HepG2 (cell line): ENCODE data around the gene ZKSCAN1. TPM values are rescaled to one million over a fixed set of nuclear protein-coding genes. Genes with fewer than 3 reads are reported as not detected.

Experiments
- ARNT ChIP-seq: fragments of 450-650 bp; IDR thresholded peaks from 2 replicates; pipeline ENCODE4 v1.6.1; 2017
- ESRRA ChIP-seq: sonication (generic); formaldehyde crosslinking; IDR thresholded peaks from 2 replicates; pipeline ENCODE4 v1.5.1; 2020; ENCODE audit warnings: mild to moderate bottlenecking, low read depth, missing genetic modification reagents
- FIP1L1 ChIP-seq: fragments of 200-400 bp; formaldehyde crosslinking; IDR thresholded peaks from 2 replicates; pipeline ENCODE4 v1.6.1; 2018; ENCODE audit warnings: low read depth, mild to moderate bottlenecking, low read length, moderate library complexity, borderline replicate concordance; ENCODE audit not compliant: insufficient read depth
- HIVEP1 ChIP-seq: sonication (generic); formaldehyde crosslinking; IDR thresholded peaks from 2 replicates; pipeline ENCODE4 v1.4.0; 2020; ENCODE audit warnings: mild to moderate bottlenecking, missing genetic modification reagents
- HMG20B ChIP-seq: conservative IDR thresholded peaks from 2 replicates; pipeline ENCODE4 v1.6.1; 2016; ENCODE audit warnings: missing genetic modification reagents, missing compliant biosample characterization
- KDM6A ChIP-seq: IDR thresholded peaks from 2 replicates; pipeline ENCODE4 v1.6.1; 2016; ENCODE audit warnings: low read depth
- KLF11 ChIP-seq: IDR thresholded peaks from 2 replicates; pipeline ENCODE4 v1.6.1; 2016; ENCODE audit warnings: missing compliant biosample characterization
- NCOA2 ChIP-seq: sonication (generic); formaldehyde crosslinking; IDR thresholded peaks from 2 replicates; pipeline ENCODE4 v1.8.0; 2022; ENCODE audit warnings: inconsistent platforms
- SALL2 ChIP-seq: sonication (generic); formaldehyde crosslinking; IDR thresholded peaks from 2 replicates; pipeline ENCODE4 v1.8.1; 2023; ENCODE audit warnings: mild to moderate bottlenecking, missing genetic modification reagents, inconsistent platforms
- SOX6 ChIP-seq, 2 experiments: fragments of 450-650 bp in 1 of 2; sonication (generic) in 1 of 2; formaldehyde crosslinking in 1 of 2; IDR thresholded peaks; 2 replicates each; pipeline versions ENCODE4 v1.4.0 to v1.6.1; 2017 to 2020; ENCODE audit warnings: antibody characterized with exemption in 1 of 2, mild to moderate bottlenecking in 1 of 2, missing genetic modification reagents in 1 of 2
- TRIM24 ChIP-seq: sonication (generic); formaldehyde crosslinking; IDR thresholded peaks from 2 replicates; pipeline ENCODE4 v1.8.0; 2022; ENCODE audit warnings: mild to moderate bottlenecking, missing genetic modification reagents
- ZBTB1 ChIP-seq: sonication (generic); formaldehyde crosslinking; IDR thresholded peaks from 2 replicates; pipeline ENCODE4 v1.4.0; 2020; ENCODE audit warnings: missing genetic modification reagents, borderline replicate concordance
- ZC3H13 ChIP-seq: sonication (generic); formaldehyde crosslinking; IDR thresholded peaks from 2 replicates; pipeline ENCODE4 v1.8.1; 2023; ENCODE audit warnings: mild to moderate bottlenecking, missing genetic modification reagents, moderate library complexity
- ZMYM3 ChIP-seq: sonication (generic); formaldehyde crosslinking; IDR thresholded peaks from 2 replicates; pipeline ENCODE4 v1.5.1; 2020; ENCODE audit warnings: mild to moderate bottlenecking, missing genetic modification reagents
- ZNF17 ChIP-seq: sonication (generic); formaldehyde crosslinking; IDR thresholded peaks from 2 replicates; pipeline ENCODE4 v1.5.0; 2020; ENCODE audit warnings: mild to moderate bottlenecking, missing genetic modification reagents
- ZNF430 ChIP-seq: sonication (generic); formaldehyde crosslinking; IDR thresholded peaks from 2 replicates; pipeline ENCODE4 v1.9.0; 2021; ENCODE audit warnings: mild to moderate bottlenecking, missing genetic modification reagents
- ZNF432 ChIP-seq: sonication (generic); formaldehyde crosslinking; IDR thresholded peaks from 2 replicates; pipeline ENCODE4 v1.5.0; 2020; ENCODE audit warnings: missing genetic modification reagents, mild to moderate bottlenecking, borderline replicate concordance
- ZNF598 ChIP-seq: sonication (generic); formaldehyde crosslinking; IDR thresholded peaks from 2 replicates; pipeline ENCODE4 v1.5.1; 2020; ENCODE audit warnings: mild to moderate bottlenecking, missing genetic modification reagents, borderline replicate concordance
- ZNF709 ChIP-seq: sonication (generic); formaldehyde crosslinking; IDR thresholded peaks from 2 replicates; pipeline ENCODE4 v1.5.0; 2020; ENCODE audit warnings: mild to moderate bottlenecking, missing genetic modification reagents
- ZSCAN21 ChIP-seq: sonication (generic); formaldehyde crosslinking; IDR thresholded peaks from 2 replicates; pipeline ENCODE4 v1.8.0; 2022; ENCODE audit warnings: mild to moderate bottlenecking, missing genetic modification reagents, moderate library complexity, borderline replicate concordance
- polyA plus RNA-seq, 8 experiments: library from polyadenylated mRNA; depleted of rRNA in 3 of 8; stranded (reverse) in 7 of 8; unstranded in 1 of 8; fragments of >200 nt; fragmentation: Illumina TruSeq in 4 of 8; extraction: Trizol in 4 of 8; gene quantifications; 2 replicates each; pipeline versions ENCODE4 v1.2.1 to v1.2.3, GENCODE V29; 2011 to 2016; ENCODE audit warnings: low read depth in 4 of 8, missing spikeins in 1 of 8, mixed read lengths in 1 of 8; ENCODE audit not compliant: insufficient read depth in 1 of 8
- total RNA-seq, 5 experiments: library from RNA; depleted of rRNA; stranded (reverse); fragments of >200 nt; fragmentation: Illumina TruSeq; extraction: Trizol; gene quantifications; 2 replicates each; pipeline ENCODE4 v1.2.3, GENCODE V29; 2016; ENCODE audit warnings: low read depth in 1 of 5
- TF ChIP-seq, protein P1 (sequence below): sonication (generic); formaldehyde crosslinking; IDR thresholded peaks from 2 replicates; pipeline ENCODE4 v1.8.1; 2023; ENCODE audit warnings: missing genetic modification reagents, inconsistent platforms, borderline replicate concordance
- TF ChIP-seq, protein P2 (sequence below): IDR thresholded peaks from 2 replicates; pipeline ENCODE4 v1.6.1; 2012; ENCODE audit warnings: low read depth, low read length, improper control_type of control experiment
- TF ChIP-seq, protein P3 (sequence below): sonication (generic); formaldehyde crosslinking; conservative IDR thresholded peaks from 2 replicates; pipeline ENCODE4 v1.4.0; 2020; ENCODE audit warnings: missing genetic modification reagents

Gene ZKSCAN1
- total and polyA plus RNA-seq, 2 of the 13 experiments (the other 11 are each of a cell fraction or from before 2014, with no cell fraction given): 46.4 to 60.6 TPM

DNA sequence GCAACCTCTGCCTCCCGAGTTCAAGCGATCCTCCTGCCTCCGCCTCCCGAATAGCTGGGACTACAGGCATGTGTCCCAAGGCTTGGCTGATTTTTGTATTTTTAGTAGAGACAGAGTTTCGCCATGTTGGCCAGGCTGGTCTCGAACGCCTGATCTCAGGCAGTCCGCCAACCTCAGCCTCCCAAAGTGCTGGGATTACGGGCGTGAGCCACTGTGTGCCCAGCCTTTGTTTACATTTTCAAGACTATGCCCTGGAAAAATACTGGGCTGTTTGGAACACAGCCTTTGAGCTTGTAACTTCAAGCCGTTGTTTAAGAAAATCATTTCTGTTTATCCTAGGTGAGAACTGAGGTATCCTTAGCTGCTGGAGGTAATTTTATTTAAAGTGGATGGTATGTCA is 1.9 kb downstream of the ZKSCAN1 start (continued):
- peak; percentile 44; the same call in 1 of the 2 replicates for TF ChIP-seq ZNF430 (CRISPR knock-in tag)
- TF ChIP-seq KDM6A (CRISPR knock-in tag): 0 out of 2 replicates have a peak, but pooled peaks have one; percentile 22
- TF ChIP-seq ARNT: no peak
- no peak for TF ChIP-seq TRIM24 (CRISPR knock-in tag)
- TF ChIP-seq SOX6 (IDR thresholded peaks at IDR 0.05): no peak
- peak; percentile 31; the same call in 1 of the 2 replicates for TF ChIP-seq SOX6 (CRISPR knock-in tag; IDR thresholded peaks at IDR 0.05)
- TF ChIP-seq ZNF709 (CRISPR knock-in tag): no peak
- TF ChIP-seq ZMYM3 (CRISPR knock-in tag): peak; percentile 66
- no peak for TF ChIP-seq NCOA2
- TF ChIP-seq HMG20B (CRISPR knock-in tag): 0 out of 2 replicates have a peak, but pooled peaks have one; percentile 22
- no peak for TF ChIP-seq ZSCAN21 (CRISPR knock-in tag)
- TF ChIP-seq HIVEP1 (CRISPR knock-in tag): no peak
- no peak for TF ChIP-seq ZBTB1 (CRISPR knock-in tag)
- TF ChIP-seq ZNF432: no peak
- TF ChIP-seq ESRRA (CRISPR knock-in tag): no peak
- no peak for TF ChIP-seq ZC3H13
- TF ChIP-seq, protein P1, sequence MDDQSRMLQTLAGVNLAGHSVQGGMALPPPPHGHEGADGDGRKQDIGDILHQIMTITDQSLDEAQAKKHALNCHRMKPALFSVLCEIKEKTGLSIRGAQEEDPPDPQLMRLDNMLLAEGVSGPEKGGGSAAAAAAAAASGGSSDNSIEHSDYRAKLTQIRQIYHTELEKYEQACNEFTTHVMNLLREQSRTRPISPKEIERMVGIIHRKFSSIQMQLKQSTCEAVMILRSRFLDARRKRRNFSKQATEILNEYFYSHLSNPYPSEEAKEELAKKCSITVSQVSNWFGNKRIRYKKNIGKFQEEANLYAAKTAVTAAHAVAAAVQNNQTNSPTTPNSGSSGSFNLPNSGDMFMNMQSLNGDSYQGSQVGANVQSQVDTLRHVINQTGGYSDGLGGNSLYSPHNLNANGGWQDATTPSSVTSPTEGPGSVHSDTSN (CRISPR knock-in tag): no peak
- TF ChIP-seq, protein P2, sequence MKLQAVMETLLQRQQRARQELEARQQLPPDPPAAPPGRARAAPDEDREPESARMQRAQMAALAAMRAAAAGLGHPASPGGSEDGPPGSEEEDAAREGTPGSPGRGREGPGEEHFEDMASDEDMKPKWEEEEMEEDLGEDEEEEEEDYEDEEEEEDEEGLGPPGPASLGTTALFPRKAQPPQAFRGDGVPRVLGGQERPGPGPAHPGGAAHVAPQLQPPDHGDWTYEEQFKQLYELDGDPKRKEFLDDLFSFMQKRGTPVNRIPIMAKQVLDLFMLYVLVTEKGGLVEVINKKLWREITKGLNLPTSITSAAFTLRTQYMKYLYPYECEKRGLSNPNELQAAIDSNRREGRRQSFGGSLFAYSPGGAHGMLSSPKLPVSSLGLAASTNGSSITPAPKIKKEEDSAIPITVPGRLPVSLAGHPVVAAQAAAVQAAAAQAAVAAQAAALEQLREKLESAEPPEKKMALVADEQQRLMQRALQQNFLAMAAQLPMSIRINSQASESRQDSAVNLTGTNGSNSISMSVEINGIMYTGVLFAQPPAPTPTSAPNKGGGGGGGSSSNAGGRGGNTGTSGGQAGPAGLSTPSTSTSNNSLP: no peak
- no peak for TF ChIP-seq FIP1L1
- no peak for TF ChIP-seq ZNF598 (CRISPR knock-in tag)
- no peak for TF ChIP-seq ZNF17 (CRISPR knock-in tag)
- TF ChIP-seq SALL2 (CRISPR knock-in tag): no peak
- TF ChIP-seq, protein P3, sequence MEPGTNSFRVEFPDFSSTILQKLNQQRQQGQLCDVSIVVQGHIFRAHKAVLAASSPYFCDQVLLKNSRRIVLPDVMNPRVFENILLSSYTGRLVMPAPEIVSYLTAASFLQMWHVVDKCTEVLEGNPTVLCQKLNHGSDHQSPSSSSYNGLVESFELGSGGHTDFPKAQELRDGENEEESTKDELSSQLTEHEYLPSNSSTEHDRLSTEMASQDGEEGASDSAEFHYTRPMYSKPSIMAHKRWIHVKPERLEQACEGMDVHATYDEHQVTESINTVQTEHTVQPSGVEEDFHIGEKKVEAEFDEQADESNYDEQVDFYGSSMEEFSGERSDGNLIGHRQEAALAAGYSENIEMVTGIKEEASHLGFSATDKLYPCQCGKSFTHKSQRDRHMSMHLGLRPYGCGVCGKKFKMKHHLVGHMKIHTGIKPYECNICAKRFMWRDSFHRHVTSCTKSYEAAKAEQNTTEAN: no peak
- TF ChIP-seq KLF11 (CRISPR knock-in tag): no peak
